GM12891 (cell line): ENCODE data around the gene GLT8D2.
A peak's percentile ranks its signal among the peaks of the same experiment; 100 is the strongest.

ENCODE experiments used
- DNase-seq: peaks from one replicate; pipeline ENCODE4 v3.0.0; 2011; ENCODE audit warnings: low spot score; ENCODE audit not compliant: insufficient read length
- FAIRE-seq: peaks from 2 replicates; lab custom pipeline; 2011; peaks lifted over from hg19 to GRCh38; lab: Jason Lieb, UNC
- PAX5 ChIP-seq: IDR thresholded peaks from 2 replicates; pipeline ENCODE4 v1.6.1; 2011; ENCODE audit warnings: low read length, moderate library complexity, mild to moderate bottlenecking; ENCODE audit not compliant: insufficient read depth, severe bottlenecking
- POLR2A ChIP-seq: IDR thresholded peaks from 2 replicates; pipeline ENCODE4 v1.6.1; 2011; ENCODE audit warnings: low read depth, low read length, control low read depth
- POLR2AphosphoS5 ChIP-seq: IDR thresholded peaks from 2 replicates; pipeline ENCODE4 v1.6.1; 2011; ENCODE audit warnings: low read depth, low read length, control low read depth
- POU2F2 ChIP-seq: IDR thresholded peaks from 2 replicates; pipeline ENCODE4 v1.6.1; 2011; ENCODE audit warnings: low read depth, mild to moderate bottlenecking, control low read depth, low read length, moderate library complexity
- SPI1 ChIP-seq: IDR thresholded peaks from 2 replicates; pipeline ENCODE4 v1.6.1; 2011; ENCODE audit warnings: low read depth, low read length, control low read depth
- TAF1 ChIP-seq: IDR thresholded peaks from 2 replicates; pipeline ENCODE4 v1.6.1; 2011; ENCODE audit warnings: low read depth, low read length, control low read depth

Gene GLT8D2

DNA sequence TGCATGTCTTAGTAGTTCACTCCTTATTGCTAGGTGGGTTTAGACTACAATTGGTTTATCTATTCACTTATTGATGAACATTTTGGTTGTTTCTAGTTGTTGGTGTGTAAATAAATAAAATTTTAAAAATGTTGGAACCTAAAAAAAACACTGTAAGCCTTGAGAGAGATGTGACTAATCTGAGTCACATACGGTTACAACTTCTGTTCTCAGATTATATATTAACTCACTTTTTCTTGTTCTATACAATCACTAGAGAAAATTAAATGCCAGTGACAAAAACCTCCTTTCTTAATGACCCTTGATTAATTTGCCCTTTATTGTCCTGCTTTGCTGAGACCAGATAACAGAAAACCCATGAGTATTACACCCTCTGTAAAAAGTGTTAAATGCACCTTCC is 91.4 kb downstream of the GLT8D2 start:
- DNase-seq (no peak), FAIRE-seq (no peak)
- TF ChIP-seq POLR2A, result no peak
- TF ChIP-seq POLR2AphosphoS5, result no peak
- TF ChIP-seq TAF1, result no peak
- TF ChIP-seq POU2F2, result no peak
- TF ChIP-seq SPI1, result no peak

DNA sequence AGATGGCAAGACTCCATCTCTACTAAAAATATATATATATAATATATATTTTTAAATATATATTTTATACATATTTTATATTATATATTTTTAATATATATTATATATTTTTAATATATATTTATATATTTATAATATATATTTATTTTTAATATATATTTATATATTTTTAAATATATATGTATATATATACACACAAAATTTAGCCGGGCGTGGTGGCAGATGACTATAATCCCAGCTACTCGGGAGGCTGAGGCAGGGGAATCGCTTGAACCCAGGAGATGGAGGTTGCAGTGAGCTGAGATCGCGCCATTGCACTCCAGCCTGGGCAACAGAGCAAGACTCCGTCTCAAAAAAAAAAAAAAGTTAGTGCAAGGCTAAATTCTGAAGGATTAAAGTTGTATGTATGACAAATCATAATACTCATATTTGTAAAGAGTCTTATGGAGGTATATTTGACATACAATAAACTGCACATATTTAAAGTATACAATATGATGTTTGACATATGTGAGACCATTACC is 92.1 kb downstream of the GLT8D2 start:
- no peak for FAIRE-seq
- DNase-seq, result no peak
- TF ChIP-seq POLR2A (no peak), PAX5 (no peak), POU2F2 (no peak), SPI1 (no peak), TAF1 (no peak), POLR2AphosphoS5 (no peak)

DNA sequence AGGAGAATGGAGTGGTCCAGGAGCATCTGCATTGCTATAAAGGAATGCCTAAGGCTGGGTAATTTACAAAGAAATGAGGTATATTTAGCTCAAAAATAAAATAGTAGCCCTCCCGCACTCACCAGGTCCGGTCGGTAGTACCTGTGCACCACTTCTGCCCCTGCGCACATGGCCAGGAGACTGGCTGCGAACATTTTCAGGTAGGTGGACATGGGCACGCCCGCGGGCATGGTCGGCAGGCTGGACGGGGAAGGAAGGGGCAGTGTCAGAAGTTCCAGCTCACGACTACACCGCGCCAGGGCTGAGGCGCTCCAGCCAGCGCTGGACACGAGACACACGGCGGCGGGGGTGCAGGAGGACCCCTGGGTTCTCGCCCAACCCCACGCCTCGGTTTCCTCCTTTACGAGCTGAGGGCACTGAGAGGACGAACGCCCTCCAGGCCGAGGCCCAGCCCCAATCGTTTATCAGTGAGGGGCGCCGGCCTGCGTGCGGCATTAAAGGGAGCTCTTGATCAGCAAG is 93.4 kb downstream of the GLT8D2 start:
- no peak for FAIRE-seq
- TF ChIP-seq POU2F2, result no peak
- no peak for TF ChIP-seq POLR2A
- TF ChIP-seq SPI1, result no peak
- no peak for TF ChIP-seq POLR2AphosphoS5
- no peak for TF ChIP-seq PAX5
- TF ChIP-seq TAF1, result no peak
- DNase-seq, result no peak

DNA sequence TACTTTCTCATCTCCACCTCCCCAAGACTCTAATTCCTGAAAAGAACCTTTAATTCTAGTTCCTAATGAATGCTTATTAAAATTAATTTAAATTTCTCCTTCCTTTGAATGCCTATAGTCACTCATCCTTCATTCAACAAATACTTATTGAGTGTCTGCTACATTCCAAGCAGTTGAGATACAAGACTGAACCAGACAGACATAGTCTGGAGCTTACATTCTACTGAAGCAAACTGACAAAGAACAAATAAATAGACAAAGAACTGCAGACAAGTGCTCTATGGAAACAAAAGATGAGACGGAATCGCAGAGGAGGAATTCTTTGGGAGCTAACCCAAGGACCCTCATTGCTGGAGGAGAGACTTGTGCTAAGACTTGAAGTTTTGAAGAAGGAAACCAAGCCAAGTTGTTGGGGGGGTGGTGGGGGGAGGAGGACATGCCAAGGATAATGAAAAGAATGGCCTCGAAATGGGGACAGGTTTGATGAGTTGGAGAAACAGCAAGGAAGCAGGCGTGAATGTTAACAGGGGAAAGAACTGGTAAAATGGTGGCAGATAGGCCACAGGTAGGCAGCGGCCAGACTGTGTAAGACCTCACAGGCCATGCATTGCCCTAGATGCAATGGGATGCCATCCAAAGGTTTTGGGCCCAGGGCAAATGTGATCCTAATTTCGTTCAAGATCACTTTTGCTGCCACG is 94.0 kb downstream of the GLT8D2 start:
- FAIRE-seq (no peak), DNase-seq (no peak)
- no peak for TF ChIP-seq SPI1
- no peak for TF ChIP-seq POU2F2
- no peak for TF ChIP-seq POLR2A
- no peak for TF ChIP-seq POLR2AphosphoS5
- TF ChIP-seq TAF1, result no peak
- TF ChIP-seq PAX5, result no peak

DNA sequence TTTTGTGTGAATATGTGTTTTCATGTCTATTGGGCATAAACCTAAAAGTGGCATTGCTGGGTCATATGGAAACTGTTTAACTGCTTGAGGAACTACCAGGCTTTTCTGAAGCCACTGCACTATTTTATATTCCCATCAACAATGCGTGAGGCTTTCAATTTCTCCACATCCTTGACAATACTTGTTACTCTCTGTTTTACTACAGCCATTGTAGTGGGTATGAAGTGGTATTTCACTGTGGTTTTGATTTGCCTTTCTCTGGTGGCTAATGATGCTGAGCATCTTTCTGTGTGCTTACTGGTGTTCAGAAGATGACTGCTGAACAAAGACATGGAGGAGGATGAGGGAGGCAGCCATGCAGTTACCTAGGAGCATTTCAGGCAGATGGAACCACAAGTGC is 97.5 kb downstream of the GLT8D2 start:
- FAIRE-seq, result no peak
- no peak for TF ChIP-seq POLR2AphosphoS5
- no peak for TF ChIP-seq POU2F2
- TF ChIP-seq TAF1, result no peak
- no peak for TF ChIP-seq POLR2A
- TF ChIP-seq SPI1, result no peak
- TF ChIP-seq PAX5, result no peak
- DNase-seq, result no peak

DNA sequence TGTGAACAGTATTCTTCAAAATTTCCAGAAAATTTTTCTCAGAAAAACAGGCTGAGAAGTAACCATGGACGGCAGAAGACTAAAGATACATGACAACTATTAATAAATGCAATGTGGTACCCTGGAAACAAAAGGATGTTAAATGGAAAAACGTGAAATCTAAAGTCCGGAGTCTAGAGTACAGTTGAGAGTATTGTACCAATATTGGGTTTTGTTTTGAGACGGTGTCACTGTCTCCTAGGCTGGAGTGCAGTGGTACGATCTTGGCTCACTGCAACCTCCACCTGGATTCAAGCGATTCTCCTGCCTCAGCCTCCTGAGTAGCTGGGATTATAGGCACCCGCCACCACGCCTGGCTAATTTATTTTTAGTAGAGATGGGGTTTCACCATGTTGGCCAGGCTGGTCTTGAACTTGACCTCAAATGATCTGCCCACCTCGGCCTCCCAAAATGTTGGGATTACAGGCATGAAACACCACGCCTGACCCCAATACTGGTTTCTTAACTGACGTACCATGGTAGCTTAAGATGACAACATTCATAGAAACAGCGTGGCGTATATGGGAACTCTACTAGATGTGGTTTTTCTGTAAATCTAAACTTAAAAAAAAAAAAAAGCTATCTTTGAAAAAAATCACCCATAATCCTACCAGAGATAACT is 101.1 kb downstream of the GLT8D2 start:
- 0 out of 2 replicates have a peak, but pooled peaks have one; percentile 45 for TF ChIP-seq POU2F2
- TF ChIP-seq PAX5, result no peak
- TF ChIP-seq SPI1, result no peak
- peak; percentile 82 for TF ChIP-seq POLR2AphosphoS5
- no peak for TF ChIP-seq TAF1
- peak; percentile 75 for TF ChIP-seq POLR2A
- DNase-seq (no peak), FAIRE-seq (no peak)

DNA sequence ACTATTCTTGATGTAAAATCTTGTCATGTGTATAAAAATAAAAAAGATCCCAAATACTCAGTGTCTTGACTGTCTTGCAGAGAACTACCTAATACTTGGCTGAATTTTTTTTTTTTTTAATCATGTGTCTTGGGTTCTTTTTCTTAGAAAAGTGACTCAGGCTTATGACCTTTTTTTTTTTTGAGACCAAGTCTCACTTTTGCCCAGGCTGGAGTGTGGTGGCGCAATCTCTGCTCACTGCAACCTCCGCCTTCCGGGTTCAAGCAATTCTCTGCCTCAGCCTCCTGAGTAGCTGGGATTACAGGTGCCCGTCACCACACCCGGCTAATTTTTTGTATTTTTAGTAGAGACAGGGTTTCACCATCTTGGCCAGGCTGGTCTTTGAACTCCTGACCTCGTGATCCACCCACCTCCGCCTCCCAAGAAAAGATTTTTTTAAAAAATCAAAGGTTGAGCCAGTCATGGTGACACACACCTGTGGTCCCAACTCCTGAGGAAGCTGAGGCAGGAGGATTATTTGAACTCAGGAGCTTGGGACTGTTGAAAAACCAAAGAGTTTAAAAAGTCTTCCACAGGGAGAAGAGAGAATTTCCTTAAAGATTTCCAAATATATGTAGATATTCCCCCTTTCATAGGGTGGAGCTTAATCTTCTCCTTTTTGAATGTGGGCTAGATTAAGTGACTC is 102.0 kb downstream of the GLT8D2 start:
- DNase-seq, result no peak
- TF ChIP-seq TAF1 (no peak), PAX5 (no peak), POU2F2 (no peak), POLR2AphosphoS5 (no peak), POLR2A (no peak)
- no peak for FAIRE-seq

DNA sequence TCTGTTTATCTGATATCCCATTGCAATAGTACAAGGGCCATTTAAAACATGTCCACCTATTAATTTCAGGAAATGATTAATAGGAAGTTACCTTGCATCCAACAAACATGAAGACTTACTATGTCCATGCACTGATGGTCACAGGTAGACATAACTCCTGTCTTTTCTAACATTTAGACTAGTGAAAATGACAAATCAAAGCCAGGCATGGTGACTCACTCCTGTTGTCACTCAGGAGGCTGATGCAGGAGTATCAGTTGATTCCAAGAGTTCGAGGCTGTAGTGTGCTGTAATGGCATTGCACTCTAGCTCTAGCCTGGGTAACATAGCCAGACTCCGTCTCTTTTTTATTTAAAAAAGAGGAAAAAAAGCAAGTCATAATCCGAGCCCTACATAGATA is 105.0 kb downstream of the GLT8D2 start:
- TF ChIP-seq POLR2A (no peak), POLR2AphosphoS5 (0 out of 2 replicates have a peak, but pooled peaks have one; percentile 17), SPI1 (no peak), POU2F2 (no peak), PAX5 (no peak), TAF1 (no peak)
- FAIRE-seq (no peak), DNase-seq (no peak)
